ENCODE data around the gene MCF2L2.

Gene MCF2L2

DNA sequence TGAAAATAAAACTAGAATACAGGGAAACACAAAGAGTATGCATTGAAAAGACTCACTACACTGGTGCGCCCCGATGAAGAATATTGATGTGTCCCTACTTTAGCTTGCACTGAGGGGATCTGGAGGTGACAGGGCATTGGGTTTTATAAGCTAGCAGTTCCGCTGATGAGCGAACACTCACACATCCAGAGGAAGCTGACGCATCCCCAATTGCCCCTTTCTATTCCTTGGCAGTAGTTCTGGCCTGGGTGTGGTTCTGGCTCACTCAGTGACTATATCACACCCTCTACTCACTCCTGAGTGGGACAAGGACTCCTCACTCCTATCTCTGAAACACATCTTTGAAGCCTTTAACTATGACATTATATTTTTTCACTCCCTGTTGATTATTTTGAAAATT is 104.3 kb downstream of the MCF2L2 start:
- no peak for DNase-seq
- TF ChIP-seq, protein P1, sequence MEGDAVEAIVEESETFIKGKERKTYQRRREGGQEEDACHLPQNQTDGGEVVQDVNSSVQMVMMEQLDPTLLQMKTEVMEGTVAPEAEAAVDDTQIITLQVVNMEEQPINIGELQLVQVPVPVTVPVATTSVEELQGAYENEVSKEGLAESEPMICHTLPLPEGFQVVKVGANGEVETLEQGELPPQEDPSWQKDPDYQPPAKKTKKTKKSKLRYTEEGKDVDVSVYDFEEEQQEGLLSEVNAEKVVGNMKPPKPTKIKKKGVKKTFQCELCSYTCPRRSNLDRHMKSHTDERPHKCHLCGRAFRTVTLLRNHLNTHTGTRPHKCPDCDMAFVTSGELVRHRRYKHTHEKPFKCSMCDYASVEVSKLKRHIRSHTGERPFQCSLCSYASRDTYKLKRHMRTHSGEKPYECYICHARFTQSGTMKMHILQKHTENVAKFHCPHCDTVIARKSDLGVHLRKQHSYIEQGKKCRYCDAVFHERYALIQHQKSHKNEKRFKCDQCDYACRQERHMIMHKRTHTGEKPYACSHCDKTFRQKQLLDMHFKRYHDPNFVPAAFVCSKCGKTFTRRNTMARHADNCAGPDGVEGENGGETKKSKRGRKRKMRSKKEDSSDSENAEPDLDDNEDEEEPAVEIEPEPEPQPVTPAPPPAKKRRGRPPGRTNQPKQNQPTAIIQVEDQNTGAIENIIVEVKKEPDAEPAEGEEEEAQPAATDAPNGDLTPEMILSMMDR (IDR thresholded peaks at IDR 0.05; ENCODE audit: low read depth, low read length), result no peak
- no peaks in the 10 kb centered on the region for H3K36me3 ChIP-seq
- H3K9me3 ChIP-seq, result no peaks in the 10 kb centered on the region
- H3K4me1 ChIP-seq, result no peaks in the 10 kb centered on the region
- no peak overlapping the region for H3K4me3 ChIP-seq (ENCODE audit: low read depth, low read length)
- H3K27me3 ChIP-seq, result no peaks in the 10 kb centered on the region

DNA sequence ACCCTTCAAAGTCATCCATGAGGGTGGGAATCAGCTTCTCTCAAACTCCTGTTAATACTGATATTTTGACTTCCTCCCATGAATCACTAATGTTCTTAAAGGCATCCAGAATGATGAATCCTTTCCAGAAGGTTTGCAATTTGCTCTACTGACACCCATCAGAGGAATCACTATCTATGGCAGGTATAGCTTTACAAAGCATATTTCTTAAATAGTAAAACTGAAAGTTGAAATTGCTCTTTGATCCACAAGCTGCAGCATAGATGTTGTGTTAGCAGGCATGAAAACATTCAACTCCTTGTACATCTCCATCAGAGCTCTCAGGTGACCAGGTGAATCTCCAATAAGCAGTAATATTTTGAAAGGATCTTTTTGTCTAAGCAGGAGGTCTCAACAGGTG is 109.0 kb downstream of the MCF2L2 start:
- no peaks in the 10 kb centered on the region for H3K36me3 ChIP-seq
- no peaks in the 10 kb centered on the region for H3K4me1 ChIP-seq
- H3K9me3 ChIP-seq, result no peaks in the 10 kb centered on the region
- TF ChIP-seq, protein P1 (IDR thresholded peaks at IDR 0.05; ENCODE audit: low read depth, low read length), result no peak
- no peak for DNase-seq
- no peak overlapping the region for H3K4me3 ChIP-seq (ENCODE audit: low read depth, low read length)
- no peaks in the 10 kb centered on the region for H3K27me3 ChIP-seq

DNA sequence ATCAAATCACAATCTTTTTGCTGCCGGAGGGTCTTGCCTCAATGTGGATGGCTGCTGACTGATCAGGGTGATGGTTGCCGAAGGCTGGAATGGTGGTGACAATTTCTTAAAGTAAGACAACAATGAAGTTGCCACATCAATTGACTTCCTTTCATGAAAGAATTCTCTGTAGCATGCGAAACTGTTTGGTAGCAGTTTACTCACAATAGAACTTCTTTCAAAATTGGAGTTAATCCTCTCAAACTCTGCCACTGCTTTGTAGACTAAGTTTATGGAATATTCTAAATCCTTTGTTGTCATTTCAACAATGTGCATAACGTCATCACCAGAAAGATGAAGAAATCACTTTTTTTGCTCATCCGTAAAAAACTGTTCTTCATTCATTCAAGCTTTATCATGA is 109.5 kb downstream of the MCF2L2 start:
- TF ChIP-seq, protein P1 (IDR thresholded peaks at IDR 0.05; ENCODE audit: low read depth, low read length), result no peak
- Histone ChIP-seq H3K9me3 (no peaks in the 10 kb centered on the region), H3K4me3 (ENCODE audit: low read depth, low read length) (no peak overlapping the region), H3K36me3 (no peaks in the 10 kb centered on the region), H3K27me3 (no peaks in the 10 kb centered on the region), H3K4me1 (no peaks in the 10 kb centered on the region)
- no peak for DNase-seq

DNA sequence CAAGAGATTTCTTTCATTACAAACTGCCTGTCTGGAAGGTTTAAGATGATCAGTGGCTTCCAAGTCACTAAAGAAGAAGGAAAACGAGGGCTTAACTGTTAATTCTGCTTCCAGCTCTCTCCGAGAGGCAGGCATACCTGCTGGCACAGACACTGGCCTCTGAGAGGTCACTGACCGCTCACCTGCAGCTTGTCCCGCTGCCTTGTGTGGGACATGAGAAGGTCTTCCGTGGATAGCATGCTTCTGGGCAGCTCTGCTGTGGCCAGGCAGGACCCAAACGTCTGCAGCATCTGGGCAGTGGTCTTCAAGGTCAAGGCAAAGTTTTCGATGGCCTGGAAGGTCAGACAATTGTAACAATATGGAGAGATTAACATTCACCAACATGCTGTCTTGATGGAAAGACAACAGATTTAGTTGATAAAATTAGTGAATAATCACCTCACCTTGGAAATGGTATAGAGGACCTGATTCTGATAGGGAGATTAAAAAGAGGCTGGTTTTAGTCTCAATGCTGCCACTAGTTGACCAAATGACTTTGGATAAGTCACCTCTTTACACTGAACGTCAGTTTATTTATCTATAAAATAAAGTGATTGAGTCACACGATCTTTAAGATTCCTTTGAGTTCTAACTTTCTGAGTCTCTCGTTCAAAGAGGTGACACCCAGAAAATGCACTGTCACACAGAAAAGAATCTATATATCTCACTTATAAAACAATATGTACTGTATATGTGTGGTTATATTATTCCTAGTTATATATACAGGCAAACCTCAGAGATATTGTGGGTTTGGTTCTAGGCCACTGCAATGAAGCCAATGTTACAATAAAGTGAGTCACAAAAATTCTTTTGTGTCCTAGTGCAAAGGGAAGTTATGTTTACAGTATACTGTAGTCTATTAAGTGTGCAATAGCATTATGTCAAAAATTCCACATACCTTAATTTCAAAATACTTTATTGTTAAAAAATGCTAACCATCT is 110.2 kb downstream of the MCF2L2 start:
- H3K27me3 ChIP-seq, result no peaks in the 10 kb centered on the region
- H3K9me3 ChIP-seq, result no peaks in the 10 kb centered on the region
- H3K4me3 ChIP-seq (ENCODE audit: low read depth, low read length), result no peak overlapping the region
- TF ChIP-seq, protein P1 (IDR thresholded peaks at IDR 0.05; ENCODE audit: low read depth, low read length), result no peak
- H3K4me1 ChIP-seq, result no peaks in the 10 kb centered on the region
- no peak for DNase-seq
- H3K36me3 ChIP-seq, result no peaks in the 10 kb centered on the region

DNA sequence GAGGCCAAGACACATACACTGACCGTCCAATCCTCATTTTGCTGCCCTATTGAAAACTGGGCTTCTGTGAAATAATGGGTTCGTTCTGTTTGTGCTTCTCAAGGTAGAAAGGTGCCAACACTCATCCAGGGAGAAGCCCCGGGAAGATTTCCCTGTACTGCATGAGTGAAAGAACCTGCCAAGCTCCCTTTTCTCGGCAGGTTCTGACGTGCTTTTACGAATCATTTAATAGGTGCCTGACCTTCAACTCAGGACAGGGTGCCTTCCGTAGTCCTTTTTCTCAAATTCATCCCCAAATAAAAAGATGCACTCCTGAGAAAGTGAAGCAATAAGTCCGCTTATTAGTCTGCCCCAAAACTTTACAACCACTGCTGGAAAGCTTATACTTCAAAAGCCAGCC is 111.1 kb downstream of the MCF2L2 start:
- DNase-seq, result no peak
- Histone ChIP-seq H3K4me1 (no peaks in the 10 kb centered on the region), H3K4me3 (ENCODE audit: low read depth, low read length) (no peak overlapping the region), H3K9me3 (no peaks in the 10 kb centered on the region), H3K36me3 (no peaks in the 10 kb centered on the region), H3K27me3 (no peaks in the 10 kb centered on the region)
- TF ChIP-seq, protein P1 (IDR thresholded peaks at IDR 0.05; ENCODE audit: low read depth, low read length), result no peak

DNA sequence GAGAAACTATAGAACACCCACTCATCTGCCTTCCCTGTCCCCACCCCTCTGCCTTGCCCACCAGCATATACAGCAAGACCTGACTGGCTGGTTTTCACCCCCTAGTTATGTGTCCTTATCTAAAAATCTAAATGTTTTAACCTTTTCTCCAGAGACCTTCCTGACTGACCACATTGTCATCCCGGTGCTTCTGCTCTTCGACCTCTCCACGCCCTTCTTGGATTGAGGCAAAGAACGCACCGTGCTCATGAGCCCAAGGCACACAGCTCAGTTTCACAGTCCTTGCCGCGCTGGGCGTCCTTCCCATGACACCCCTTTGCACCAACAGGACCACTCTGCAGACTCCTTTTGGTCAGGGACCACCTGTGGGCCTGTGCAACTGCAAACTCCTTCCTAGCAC is 112.7 kb downstream of the MCF2L2 start:
- no peaks in the 10 kb centered on the region for H3K9me3 ChIP-seq
- H3K4me1 ChIP-seq, result no peaks in the 10 kb centered on the region
- TF ChIP-seq, protein P1 (IDR thresholded peaks at IDR 0.05; ENCODE audit: low read depth, low read length), result no peak
- DNase-seq, result no peak
- H3K36me3 ChIP-seq, result no peaks in the 10 kb centered on the region
- H3K27me3 ChIP-seq, result no peaks in the 10 kb centered on the region
- H3K4me3 ChIP-seq (ENCODE audit: low read depth, low read length), result no peak overlapping the region

Data from BE2C (cell line).